HG03175 (cell line): ENCODE results near the gene ACP6.

ENCODE experiments used
- ATAC-seq: cut with Tn5 transposase; IDR thresholded peaks from one replicate; pipeline ENCODE4 v1.9.1; 2021; ENCODE audit warnings: mild to moderate bottlenecking, moderate library complexity; ENCODE audit not compliant: unreplicated experiment

ACP6 gene

GRCh38 chr1:147652306-147652705, 18.0 kb downstream of the ACP6 start:
- no peak for ATAC-seq

- no peak for ATAC-seq
Measured at GRCh38 chr1:147651466-147651865, 18.9 kb downstream of the ACP6 start.

GRCh38 chr1:147648933-147649332, 21.4 kb downstream of the ACP6 start:
- ATAC-seq = no peak

GRCh38 chr1:147647796-147648633, 22.3 kb downstream of the ACP6 start:
- no peak for ATAC-seq

GRCh38 chr1:147643974-147644373, 26.4 kb downstream of the ACP6 start:
- no peak for ATAC-seq

- ATAC-seq = no peak
Measured at GRCh38 chr1:147641695-147642592, 28.4 kb downstream of the ACP6 start.

GRCh38 chr1:147641291-147641690, 29.0 kb downstream of the ACP6 start:
- no peak for ATAC-seq

GRCh38 chr1:147640553-147641165, 29.7 kb downstream of the ACP6 start:
- peak; percentile 78 for ATAC-seq

- ATAC-seq = no peak
Measured at GRCh38 chr1:147636314-147636713, 34.0 kb downstream of the ACP6 start.

- no peak for ATAC-seq
Measured at GRCh38 chr1:147635342-147635741, 35.0 kb downstream of the ACP6 start.

GRCh38 chr1:147634645-147635044, 35.7 kb downstream of the ACP6 start:
- ATAC-seq = no peak

- ATAC-seq = no peak
Measured at GRCh38 chr1:147633759-147634158, 36.6 kb downstream of the ACP6 start.

GRCh38 chr1:147631839-147632238, 38.5 kb downstream of the ACP6 start:
- ATAC-seq = no peak

GRCh38 chr1:147630447-147630846, 39.9 kb downstream of the ACP6 start:
- ATAC-seq = no peak

GRCh38 chr1:147630022-147630421, 40.3 kb downstream of the ACP6 start:
- no peak for ATAC-seq

- no peak for ATAC-seq
Measured at GRCh38 chr1:147628441-147628840, 41.9 kb downstream of the ACP6 start.

GRCh38 chr1:147627435-147628110, 42.8 kb downstream of the ACP6 start:
- peak; percentile 61 for ATAC-seq

GRCh38 chr1:147626739-147627138, 43.6 kb downstream of the ACP6 start:
- ATAC-seq = no peak

- no peak for ATAC-seq
Measured at GRCh38 chr1:147626291-147626690, 44.0 kb downstream of the ACP6 start.

- no peak for ATAC-seq
Measured at GRCh38 chr1:147625362-147625995, 44.8 kb downstream of the ACP6 start.
